ENCODE measurements around the gene SORL1. TPM values are rescaled to one million over a fixed set of nuclear protein-coding genes. Genes with fewer than 3 reads are reported as not detected.
"Not testable (repeated sequence)": the region's sequence is repeated elsewhere in the genome, so short reads cannot be mapped to it uniquely, and the experiment has no call there.

Gene SORL1
- 25.3 TPM for total RNA-seq

DNA sequence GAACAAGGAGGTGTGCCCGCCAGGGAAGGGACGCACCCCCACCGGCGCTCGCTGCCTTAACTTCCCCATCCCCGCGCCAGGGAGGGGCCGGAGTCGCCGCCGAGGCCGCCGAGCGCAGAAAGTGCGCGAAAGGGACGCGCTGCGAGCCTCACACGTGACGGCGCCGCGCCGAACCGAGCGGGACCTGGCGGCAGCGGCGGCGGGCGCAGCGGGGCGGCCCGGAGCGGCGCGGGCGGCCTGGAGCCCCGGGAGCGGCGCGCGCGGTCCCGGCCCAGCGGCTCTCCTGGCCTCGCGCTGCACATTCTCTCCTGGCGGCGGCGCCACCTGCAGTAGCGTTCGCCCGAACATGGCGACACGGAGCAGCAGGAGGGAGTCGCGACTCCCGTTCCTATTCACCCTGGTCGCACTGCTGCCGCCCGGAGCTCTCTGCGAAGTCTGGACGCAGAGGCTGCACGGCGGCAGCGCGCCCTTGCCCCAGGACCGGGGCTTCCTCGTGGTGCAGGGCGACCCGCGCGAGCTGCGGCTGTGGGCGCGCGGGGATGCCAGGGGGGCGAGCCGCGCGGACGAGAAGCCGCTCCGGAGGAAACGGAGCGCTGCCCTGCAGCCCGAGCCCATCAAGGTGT, at the start of gene SORL1:
TSS of gene SORL1 (plus strand) at position 329 of the 623 bp plus-strand sequence. CDS start at position 347, 18 bp downstream.
- DNase-seq = peak; percentile 38

GRCh38 chr11:121405646-121406045, 46.5 kb upstream of the SORL1 start:
- no peak for DNase-seq

- no peak for DNase-seq
These were observed 45.8 kb upstream of the SORL1 start for GRCh38 chr11:121406291-121406690.

DNA sequence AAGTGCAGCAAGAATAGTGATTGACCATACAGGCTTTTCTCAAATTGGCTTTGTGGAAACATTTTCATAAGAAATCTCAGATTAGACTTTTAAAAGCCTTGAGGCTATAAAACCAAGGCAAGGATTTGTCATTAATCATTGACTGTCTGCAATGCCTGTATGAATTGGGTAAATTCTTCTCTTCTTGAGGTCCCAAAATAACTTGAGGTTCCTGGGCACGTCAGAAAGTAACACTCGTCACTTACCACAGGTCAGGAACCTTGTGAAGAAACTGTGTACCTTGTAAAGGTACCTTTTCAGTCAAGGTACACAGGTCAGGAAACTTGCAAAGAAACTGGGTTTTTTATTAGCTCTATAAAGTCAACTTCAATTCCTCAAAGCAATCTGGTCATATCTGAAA, 43.3 kb upstream of the SORL1 start:
- no peak for DNase-seq

- DNase-seq = not testable (repeated sequence)
These were observed 42.1 kb upstream of the SORL1 start for GRCh38 chr11:121410041-121410440.

DNA sequence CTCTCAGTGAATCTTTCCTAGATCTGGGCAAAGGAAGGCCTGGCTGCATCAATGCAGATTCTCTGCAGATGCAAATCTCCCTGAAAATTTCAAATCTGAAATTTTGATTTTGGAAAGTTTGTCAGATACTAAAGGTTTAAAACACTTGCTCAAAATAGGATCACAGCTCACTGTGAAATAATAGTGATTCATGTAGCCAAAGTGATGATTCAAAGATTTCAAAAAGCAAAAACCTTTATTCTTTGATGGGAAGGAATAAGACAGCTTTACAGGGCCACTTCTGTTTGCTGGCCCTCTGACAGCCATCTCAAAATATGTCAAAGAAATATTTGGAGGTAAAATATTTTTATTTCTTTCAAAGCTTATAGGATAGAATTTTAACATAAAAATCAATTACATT, 40.8 kb upstream of the SORL1 start:
- not testable (repeated sequence) for DNase-seq

DNA sequence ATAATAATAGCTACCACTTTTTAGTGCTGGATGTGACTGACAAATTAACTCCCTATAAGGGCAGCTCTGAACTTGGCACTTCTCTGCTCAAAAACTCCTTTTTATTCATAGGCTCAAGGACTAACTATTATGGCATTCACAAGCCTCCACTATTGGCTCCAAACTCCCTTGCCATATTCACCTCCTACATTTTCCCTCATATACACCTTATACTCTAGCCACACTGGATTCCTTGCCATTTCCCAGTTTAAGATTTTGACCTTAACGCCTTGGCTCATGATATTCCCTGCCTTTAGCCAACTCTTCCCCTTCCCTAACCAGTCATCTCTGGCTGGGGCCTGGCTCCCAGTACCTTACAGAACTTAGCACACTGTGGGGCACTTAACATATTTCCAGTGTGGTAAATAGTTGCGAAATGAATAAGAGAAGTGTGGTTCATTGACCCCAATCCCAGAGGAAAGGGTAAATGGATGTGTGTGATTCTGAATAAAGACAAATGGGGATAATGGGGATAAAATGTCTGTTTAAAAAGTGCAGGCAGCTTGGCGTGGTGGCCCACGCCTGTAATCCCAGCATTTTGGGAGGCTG, 40.0 kb upstream of the SORL1 start:
- DNase-seq = no peak

GRCh38 chr11:121412711-121413415, 39.3 kb upstream of the SORL1 start:
- DNase-seq = no peak

- DNase-seq = no peak
These were observed 37.8 kb upstream of the SORL1 start for GRCh38 chr11:121414141-121414913.

- DNase-seq = no peak
These were observed 36.3 kb upstream of the SORL1 start for GRCh38 chr11:121415856-121416255.

- DNase-seq = peak; percentile 56
These were observed 35.0 kb upstream of the SORL1 start for GRCh38 chr11:121417055-121417551.

- DNase-seq = no peak
These were observed 34.5 kb upstream of the SORL1 start for GRCh38 chr11:121417607-121418006.

- DNase-seq = no peak
These were observed 33.4 kb upstream of the SORL1 start for GRCh38 chr11:121418625-121419114.

- no peak for DNase-seq
These were observed 32.3 kb upstream of the SORL1 start for GRCh38 chr11:121419836-121420235.

DNA sequence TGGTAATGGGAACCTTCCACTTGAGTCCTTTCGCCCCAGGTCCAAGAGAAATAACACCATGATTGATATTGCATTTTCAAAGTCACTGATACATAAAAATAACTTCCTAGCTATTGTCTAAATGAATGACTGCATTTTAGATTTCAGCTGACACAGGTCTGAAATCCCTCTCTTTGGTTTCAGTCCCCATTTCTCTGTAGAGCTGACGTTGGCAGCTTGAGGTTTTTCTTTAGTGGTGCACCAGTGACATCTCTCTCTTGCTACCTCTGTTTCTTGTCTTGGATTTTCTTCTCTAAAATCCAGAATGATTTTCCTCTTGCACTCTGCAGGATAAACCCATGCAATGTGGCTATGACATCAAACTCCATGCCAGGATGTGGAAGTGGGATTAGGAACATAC, 31.7 kb upstream of the SORL1 start:
- no peak for DNase-seq

GRCh38 chr11:121421149-121421901, 30.8 kb upstream of the SORL1 start:
- DNase-seq = no peak

DNA sequence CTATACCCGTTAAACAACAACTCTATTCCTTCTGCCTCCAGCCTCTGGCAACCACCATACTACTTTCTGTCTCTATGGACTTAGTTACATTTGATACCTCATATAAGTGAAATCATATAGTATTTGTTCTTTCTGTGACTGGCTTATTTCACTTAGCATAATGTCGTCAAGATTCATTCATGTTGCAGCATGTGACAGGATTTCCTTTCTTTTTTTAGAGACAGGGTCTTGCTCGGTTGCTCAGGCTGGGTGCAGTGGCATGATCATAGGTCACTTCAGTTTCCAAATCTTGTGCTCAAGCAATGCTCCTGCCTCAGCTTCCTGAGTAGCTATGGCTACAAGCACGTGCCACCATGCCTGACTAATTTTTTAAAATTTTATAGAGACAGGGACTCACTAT, 29.4 kb upstream of the SORL1 start:
- no peak for DNase-seq

- DNase-seq = no peak
These were observed 26.3 kb upstream of the SORL1 start for GRCh38 chr11:121425828-121426227.

GRCh38 chr11:121426476-121427399, 25.4 kb upstream of the SORL1 start:
- DNase-seq = no peak

DNA sequence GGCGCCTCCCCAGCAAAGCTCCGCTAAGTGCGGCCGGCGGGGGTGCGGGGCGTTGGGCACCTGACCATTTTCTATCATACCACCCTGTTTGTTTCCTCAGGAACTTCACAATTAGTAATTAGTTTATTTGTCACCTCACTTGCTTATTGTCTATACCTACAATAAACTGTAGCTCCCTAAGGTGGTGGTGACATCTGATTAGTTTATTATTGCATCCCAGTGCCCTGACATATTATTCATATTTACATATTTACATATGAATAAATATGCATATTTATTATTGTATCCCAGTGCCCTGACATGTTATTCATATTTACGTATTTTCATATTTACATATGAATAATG, 24.7 kb upstream of the SORL1 start:
- no peak for DNase-seq

GRCh38 chr11:121429556-121429955, 22.6 kb upstream of the SORL1 start:
- DNase-seq = no peak
